ENCODE results near the gene PRKCB. TPM values are rescaled to one million over a fixed set of nuclear protein-coding genes. Genes with fewer than 3 reads are reported as not detected.

PRKCB gene
- polyA plus RNA-seq, 1 donor (not counting 4 experiments of a cell fraction or from before 2014, with no cell fraction given): 0.18 TPM

DNA sequence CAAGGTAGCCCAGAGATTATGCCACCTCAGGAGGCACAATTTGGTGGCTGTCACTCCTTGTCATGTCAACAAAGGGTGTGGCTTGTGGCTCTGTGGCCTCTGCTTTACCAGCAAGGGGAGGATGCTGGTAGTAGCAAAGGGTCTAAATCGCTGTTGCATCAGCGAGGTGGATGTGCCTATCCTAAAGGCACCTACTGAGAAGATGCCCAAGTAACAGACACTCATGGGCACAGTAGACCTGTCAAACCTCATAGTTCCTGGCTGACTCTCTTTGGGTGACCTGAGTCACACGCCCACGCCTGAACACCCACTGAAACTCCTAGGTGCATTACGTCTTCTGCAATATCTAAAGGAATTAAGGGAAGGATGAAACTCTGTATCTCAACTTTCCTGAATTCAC, 139.5 kb downstream of the PRKCB start:
- Histone ChIP-seq H3K27ac (ENCODE audit: control insufficient read depth, insufficient read depth, low read length) (no peak overlapping the region), H3K36me3 (ENCODE audit: control insufficient read depth in 2 of 2, extremely low read depth in 1 of 2, insufficient read depth in 2 of 2, low read length in 2 of 2) (no peaks in the 10 kb centered on the region), H3K9me1 (ENCODE audit: control insufficient read depth, extremely low read depth, insufficient read depth, low read length) (no peaks in the 10 kb centered on the region), H4K20me1 (ENCODE audit: control insufficient read depth, extremely low read depth, insufficient read depth, low read length) (no peaks in the 10 kb centered on the region), H3K27me3 (ENCODE audit: control insufficient read depth, extremely low read depth, insufficient read depth, low read length) (no peaks in the 10 kb centered on the region), H3K9me3 (ENCODE audit: control insufficient read depth, low read depth, low read length) (no peaks in the 10 kb centered on the region), H3K79me2 (ENCODE audit: control insufficient read depth, insufficient read depth, low read length) (no peaks in the 10 kb centered on the region), H2AFZ (ENCODE audit: control insufficient read depth, low read length) (no peak overlapping the region), H3K4me2 (ENCODE audit: control insufficient read depth, extremely low read depth, insufficient read depth, low read depth, low read length) (no peak overlapping the region), H3K4me3 (ENCODE audit: control insufficient read depth in 2 of 3, extremely low read depth in 1 of 3, insufficient read depth in 2 of 3, low read depth in 1 of 3, low read length in 3 of 3) (no peak overlapping the region), H3K9ac (ENCODE audit: control insufficient read depth, extremely low read depth, insufficient read depth, low read length) (no peak overlapping the region), H3K4me1 (ENCODE audit: control insufficient read depth, extremely low read depth, insufficient read depth, low read length) (no peaks in the 10 kb centered on the region)
- dilution Hi-C loops (cut with MboI; ENCODE audit: extremely low pct_ligation_motif_present, low sequenced_read_pairs): no loop called here
- DNase-seq (ENCODE audit: low read depth, low spot score): no peak
- no peak for TF ChIP-seq CTCF (optimal IDR thresholded peaks at IDR 0.05 in 1 of 3, IDR thresholded peaks at IDR 0.05 in 1 of 3, conservative IDR thresholded peaks at IDR 0.05 in 1 of 3; ENCODE audit: extremely low read depth in 1 of 3, insufficient read depth in 2 of 3, low read length in 3 of 3)
- no peak for TF ChIP-seq EZH2 (IDR thresholded peaks at IDR 0.05; ENCODE audit: low read length)
- no peak for FAIRE-seq

DNA sequence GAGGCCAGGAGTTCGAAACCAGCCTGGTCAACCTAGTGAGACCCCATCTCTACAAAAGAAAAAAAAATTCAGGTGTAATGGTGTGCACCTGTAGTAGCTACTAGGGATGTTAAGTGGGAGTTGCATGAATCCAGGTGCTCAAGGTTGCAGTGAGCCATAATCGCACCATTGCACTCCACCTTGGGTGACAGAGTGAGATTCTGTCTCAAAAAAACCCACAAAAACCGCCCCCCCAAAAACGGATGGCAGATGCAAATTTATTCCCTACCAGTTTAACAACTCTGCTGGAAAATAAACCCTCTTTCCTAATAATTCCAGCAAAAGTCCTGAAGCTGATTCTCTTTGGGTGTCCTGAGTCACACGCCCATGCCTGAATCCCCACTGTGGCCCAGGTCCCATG, 140.3 kb downstream of the PRKCB start:
- Histone ChIP-seq H3K4me3 (ENCODE audit: control insufficient read depth in 2 of 3, extremely low read depth in 1 of 3, insufficient read depth in 2 of 3, low read depth in 1 of 3, low read length in 3 of 3) (no peak overlapping the region), H2AFZ (ENCODE audit: control insufficient read depth, low read length) (no peak overlapping the region), H3K36me3 (ENCODE audit: control insufficient read depth in 2 of 2, extremely low read depth in 1 of 2, insufficient read depth in 2 of 2, low read length in 2 of 2) (no peaks in the 10 kb centered on the region), H3K4me1 (ENCODE audit: control insufficient read depth, extremely low read depth, insufficient read depth, low read length) (no peaks in the 10 kb centered on the region), H3K9ac (ENCODE audit: control insufficient read depth, extremely low read depth, insufficient read depth, low read length) (no peak overlapping the region), H3K27me3 (ENCODE audit: control insufficient read depth, extremely low read depth, insufficient read depth, low read length) (no peaks in the 10 kb centered on the region), H3K4me2 (ENCODE audit: control insufficient read depth, extremely low read depth, insufficient read depth, low read depth, low read length) (no peak overlapping the region), H3K9me1 (ENCODE audit: control insufficient read depth, extremely low read depth, insufficient read depth, low read length) (no peaks in the 10 kb centered on the region), H3K27ac (ENCODE audit: control insufficient read depth, insufficient read depth, low read length) (no peak overlapping the region), H3K9me3 (ENCODE audit: control insufficient read depth, low read depth, low read length) (no peaks in the 10 kb centered on the region), H3K79me2 (ENCODE audit: control insufficient read depth, insufficient read depth, low read length) (no peaks in the 10 kb centered on the region), H4K20me1 (ENCODE audit: control insufficient read depth, extremely low read depth, insufficient read depth, low read length) (no peaks in the 10 kb centered on the region)
- no peak for TF ChIP-seq CTCF (optimal IDR thresholded peaks at IDR 0.05 in 1 of 3, IDR thresholded peaks at IDR 0.05 in 1 of 3, conservative IDR thresholded peaks at IDR 0.05 in 1 of 3; ENCODE audit: extremely low read depth in 1 of 3, insufficient read depth in 2 of 3, low read length in 3 of 3)
- no peak for TF ChIP-seq EZH2 (IDR thresholded peaks at IDR 0.05; ENCODE audit: low read length)
- no peak for FAIRE-seq
- dilution Hi-C loops (cut with MboI; ENCODE audit: extremely low pct_ligation_motif_present, low sequenced_read_pairs): no loop called here
- no peak for DNase-seq (ENCODE audit: low read depth, low spot score)

All from keratinocyte (primary cell).